Fibroblast of skin of abdomen (primary cell): ENCODE measurements around the gene FAM25C.
"Not testable (repeated sequence)": the region's sequence is repeated elsewhere in the genome, so short reads cannot be mapped to it uniquely, and the experiment has no call there.

Experiments
- DNase-seq: peaks from one replicate; pipeline ENCODE4 v3.0.0-alpha.2; 2013

The FAM25C gene

DNA sequence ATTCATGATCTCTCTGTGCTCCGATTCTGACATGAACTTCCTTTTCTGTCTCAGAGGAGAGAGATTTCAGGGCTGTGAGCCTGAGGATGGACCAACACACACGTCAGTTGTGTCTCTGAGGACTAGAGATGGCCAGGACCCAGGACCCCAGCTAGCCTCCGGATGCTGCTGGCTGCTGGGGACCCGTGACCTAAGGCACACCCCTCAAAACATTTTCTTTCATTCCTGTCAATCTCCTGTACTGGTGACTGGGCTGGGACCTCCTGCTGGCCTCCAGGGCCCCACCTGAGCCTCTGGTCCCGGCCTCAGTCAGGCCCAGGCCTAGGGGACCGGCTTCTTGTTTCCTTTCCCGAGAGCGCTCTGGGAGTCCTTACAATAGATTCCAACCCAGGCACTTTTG lies 42.4 kb downstream of the FAM25C start:
- DNase-seq: not testable (repeated sequence)

DNA sequence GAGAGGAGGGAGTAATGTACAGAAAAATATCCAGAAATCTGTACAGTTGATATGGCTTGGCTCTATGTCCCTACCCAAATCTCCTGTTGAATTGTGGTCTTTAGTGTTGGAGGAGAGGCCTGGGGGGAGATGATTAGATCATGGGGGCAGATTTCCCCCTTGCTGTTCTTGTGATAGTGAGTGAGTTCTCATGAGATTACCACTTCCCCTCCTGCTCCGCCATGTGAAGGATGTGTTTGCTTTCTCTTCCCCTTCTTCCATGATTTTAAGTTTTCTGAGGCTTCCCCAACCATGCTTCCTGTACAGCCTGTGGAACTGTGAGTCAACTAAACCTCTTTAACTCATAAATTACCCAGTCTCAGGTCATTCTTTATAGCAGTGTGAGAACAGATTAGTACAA lies 52.2 kb downstream of the FAM25C start:
- DNase-seq: not testable (repeated sequence)
